ENCODE measurements around the gene DOCK2. TPM values are rescaled to one million over a fixed set of nuclear protein-coding genes. Genes with fewer than 3 reads are reported as not detected.

DOCK2 gene
- total RNA-seq, 1 experiment from 2014 or later: 3.3 TPM

GRCh38 chr5:169778622-169779596 lies 141.8 kb downstream of the DOCK2 start:
- no peak for DNase-seq
- Histone ChIP-seq H3K36me3 (replicated peaks; ENCODE audit: control insufficient read depth, insufficient read depth, low read length) (no peaks in the 10 kb centered on the region), H3K27me3 (ENCODE audit: control insufficient read depth, insufficient read depth, low read length) (no peaks in the 10 kb centered on the region), H3K4me3 (ENCODE audit: insufficient read depth, low read depth, low read length) (no peak overlapping the region)

DNA sequence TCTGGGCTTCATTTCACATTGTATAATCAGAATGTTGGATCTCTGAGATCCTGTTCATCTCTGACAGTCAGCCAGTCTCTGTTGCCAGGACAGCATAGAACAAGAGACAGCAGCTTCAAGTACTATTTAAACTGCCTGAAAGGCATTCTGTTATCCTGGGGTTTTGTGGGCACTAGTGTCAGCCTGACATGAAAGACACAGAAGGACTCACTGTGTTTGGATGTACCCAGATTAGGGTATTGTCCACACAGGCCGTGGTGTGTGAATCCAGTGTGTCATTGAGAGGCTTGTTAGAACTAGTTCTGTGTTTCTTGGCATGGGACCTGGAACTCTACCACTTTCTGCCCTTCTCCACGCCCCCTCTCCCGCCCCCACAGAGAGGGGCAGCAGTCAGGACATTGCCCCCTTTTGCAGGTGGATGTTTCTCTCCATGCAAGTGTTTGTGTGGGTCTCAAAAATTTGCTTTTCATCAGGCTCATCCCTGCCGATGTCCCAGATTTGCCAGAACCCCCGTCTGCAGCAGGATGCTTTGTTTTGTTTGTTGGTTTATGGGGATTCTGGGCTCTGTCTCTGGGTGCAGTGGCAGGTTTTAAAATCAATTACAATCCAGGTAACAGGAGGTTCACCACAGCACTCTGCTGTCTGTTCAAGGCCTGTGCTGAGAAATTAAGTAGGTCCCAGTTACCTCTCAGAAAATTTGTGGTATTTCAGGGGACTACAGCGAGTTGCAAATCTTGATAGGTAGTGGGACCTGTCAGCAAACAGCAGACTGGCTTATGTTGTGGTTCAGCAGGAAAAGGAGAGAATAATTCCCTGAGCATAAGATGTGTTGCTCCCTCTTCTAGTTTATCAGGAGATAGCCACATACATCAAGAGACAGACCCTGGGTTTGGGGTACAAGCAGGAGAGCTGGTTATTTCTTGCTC lies 144.6 kb downstream of the DOCK2 start:
- Histone ChIP-seq H3K27me3 (ENCODE audit: control insufficient read depth, insufficient read depth, low read length) (no peaks in the 10 kb centered on the region), H3K4me3 (ENCODE audit: insufficient read depth, low read depth, low read length) (no peak overlapping the region), H3K36me3 (replicated peaks; ENCODE audit: control insufficient read depth, insufficient read depth, low read length) (no peaks in the 10 kb centered on the region)
- DNase-seq: no peak

GRCh38 chr5:169785771-169786618 lies 148.9 kb downstream of the DOCK2 start:
- H3K4me3 ChIP-seq (ENCODE audit: insufficient read depth, low read depth, low read length): no peak overlapping the region
- no peak for DNase-seq

GRCh38 chr5:169788168-169788567 lies 151.1 kb downstream of the DOCK2 start:
- no peak for DNase-seq
- Histone ChIP-seq H3K36me3 (replicated peaks; ENCODE audit: control insufficient read depth, insufficient read depth, low read length) (no peaks in the 10 kb centered on the region), H3K4me3 (ENCODE audit: insufficient read depth, low read depth, low read length) (no peak overlapping the region), H3K27me3 (ENCODE audit: control insufficient read depth, insufficient read depth, low read length) (no peaks in the 10 kb centered on the region)

More at GRCh38 chr5:169785771-169786618, 148.9 kb downstream of the DOCK2 start:
- Histone ChIP-seq H3K27me3 (ENCODE audit: control insufficient read depth, insufficient read depth, low read length) (no peaks in the 10 kb centered on the region), H3K36me3 (replicated peaks; ENCODE audit: control insufficient read depth, insufficient read depth, low read length) (no peaks in the 10 kb centered on the region)

DNA sequence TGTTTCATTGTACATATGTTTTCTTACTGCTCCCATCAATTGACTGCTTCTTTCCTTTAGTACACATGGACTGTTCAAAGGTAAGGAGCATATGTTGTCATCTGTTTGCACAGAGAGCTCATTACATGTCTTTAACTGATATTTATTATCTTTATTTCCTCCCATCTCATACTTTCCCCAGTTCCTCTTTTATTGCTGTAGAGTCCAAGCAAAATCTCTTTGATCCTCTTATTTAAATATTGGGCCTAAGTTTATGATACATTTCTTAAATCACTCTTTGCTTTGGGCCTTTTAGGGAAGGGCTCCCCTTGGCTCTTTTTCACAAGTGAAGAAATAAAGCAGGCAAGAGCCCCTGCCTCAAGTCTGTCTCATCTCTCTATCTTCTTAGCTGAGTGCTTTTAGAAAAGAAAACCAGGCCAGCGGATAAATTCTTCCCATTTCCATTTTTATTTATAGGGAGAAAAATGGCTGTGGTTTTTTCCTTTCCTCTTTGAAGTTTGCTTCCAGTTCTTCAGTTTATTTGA lies 152.4 kb downstream of the DOCK2 start:
- Histone ChIP-seq H3K36me3 (replicated peaks; ENCODE audit: control insufficient read depth, insufficient read depth, low read length) (no peaks in the 10 kb centered on the region), H3K4me3 (ENCODE audit: insufficient read depth, low read depth, low read length) (no peak overlapping the region), H3K27me3 (ENCODE audit: control insufficient read depth, insufficient read depth, low read length) (no peaks in the 10 kb centered on the region)
- DNase-seq: no peak

DNA sequence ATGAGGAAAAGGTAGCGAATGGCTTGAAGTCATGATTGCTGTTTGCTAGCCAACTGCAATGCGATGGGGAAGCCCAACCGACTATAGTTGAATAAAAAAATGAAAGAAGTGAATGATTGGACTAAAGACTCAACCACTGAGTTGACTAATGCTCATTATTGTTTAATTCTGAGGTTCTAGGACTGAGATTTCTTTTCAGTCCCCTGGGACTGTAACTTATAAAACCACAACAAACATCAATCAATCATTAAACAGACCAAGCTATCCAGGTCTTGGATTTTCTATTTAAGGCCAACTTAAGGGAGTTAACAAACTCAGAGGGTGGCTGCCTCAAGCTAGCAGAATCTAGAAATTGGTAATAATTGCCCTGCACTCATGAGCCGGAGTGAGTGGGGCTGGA lies 154.2 kb downstream of the DOCK2 start:
- H3K27me3 ChIP-seq (ENCODE audit: control insufficient read depth, insufficient read depth, low read length): no peaks in the 10 kb centered on the region

DNA sequence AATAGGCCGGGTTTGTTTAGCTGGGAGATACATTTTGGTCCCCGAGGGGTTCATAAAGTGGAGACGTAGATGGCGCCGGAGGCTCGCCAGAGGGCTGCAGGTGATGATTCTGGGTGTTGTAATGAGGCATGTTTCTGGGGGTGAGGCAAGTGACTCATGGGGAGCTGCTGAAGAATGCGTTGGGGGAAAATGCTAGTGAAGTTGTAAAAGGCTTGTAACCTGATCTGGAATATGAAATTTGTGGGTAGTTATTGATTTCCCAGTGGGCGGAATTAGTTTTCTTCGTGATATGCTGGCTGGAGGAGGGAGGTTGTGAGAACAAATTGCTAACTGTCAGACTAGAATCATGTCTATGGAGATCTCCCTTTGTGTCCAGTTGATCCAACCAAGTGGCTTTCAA lies 158.3 kb downstream of the DOCK2 start:
- no peaks in the 10 kb centered on the region for H3K27me3 ChIP-seq (ENCODE audit: control insufficient read depth, insufficient read depth, low read length)
- no peak overlapping the region for H3K4me3 ChIP-seq (ENCODE audit: insufficient read depth, low read depth, low read length)
- H3K36me3 ChIP-seq (replicated peaks; ENCODE audit: control insufficient read depth, insufficient read depth, low read length): no peaks in the 10 kb centered on the region
- peak; percentile 40 for DNase-seq

More for the DNA sequence above, 154.2 kb downstream of the DOCK2 start:
- no peak for DNase-seq
- Histone ChIP-seq H3K36me3 (replicated peaks; ENCODE audit: control insufficient read depth, insufficient read depth, low read length) (no peaks in the 10 kb centered on the region), H3K4me3 (ENCODE audit: insufficient read depth, low read depth, low read length) (no peak overlapping the region)

GRCh38 chr5:169796731-169797130 lies 159.7 kb downstream of the DOCK2 start:
- Histone ChIP-seq H3K4me3 (ENCODE audit: insufficient read depth, low read depth, low read length) (no peak overlapping the region), H3K36me3 (replicated peaks; ENCODE audit: control insufficient read depth, insufficient read depth, low read length) (no peaks in the 10 kb centered on the region), H3K27me3 (ENCODE audit: control insufficient read depth, insufficient read depth, low read length) (no peaks in the 10 kb centered on the region)
- DNase-seq: no peak

DNA sequence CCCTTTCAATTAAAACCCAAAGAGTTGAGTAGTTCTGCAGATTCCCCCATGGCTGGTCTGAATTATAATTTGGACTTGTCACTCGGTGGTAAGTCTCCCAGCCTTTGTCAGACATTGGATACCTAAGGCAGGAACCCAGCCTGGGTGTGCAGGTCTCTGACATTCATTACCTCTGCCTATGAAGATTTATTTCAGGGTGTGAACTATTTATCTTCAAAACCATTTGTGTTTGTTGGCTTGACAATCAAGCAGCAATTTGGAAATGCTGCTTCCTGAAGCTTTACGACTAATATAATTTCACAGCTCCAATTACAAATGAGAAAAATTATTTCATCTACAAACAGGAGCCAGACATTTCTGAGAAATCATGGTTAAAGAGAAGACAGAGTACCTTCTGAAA lies 160.5 kb downstream of the DOCK2 start:
- Histone ChIP-seq H3K36me3 (replicated peaks; ENCODE audit: control insufficient read depth, insufficient read depth, low read length) (no peaks in the 10 kb centered on the region), H3K4me3 (ENCODE audit: insufficient read depth, low read depth, low read length) (no peak overlapping the region), H3K27me3 (ENCODE audit: control insufficient read depth, insufficient read depth, low read length) (no peaks in the 10 kb centered on the region)
- no peak for DNase-seq

GRCh38 chr5:169798438-169798837 lies 161.4 kb downstream of the DOCK2 start:
- Histone ChIP-seq H3K36me3 (replicated peaks; ENCODE audit: control insufficient read depth, insufficient read depth, low read length) (no peaks in the 10 kb centered on the region), H3K4me3 (ENCODE audit: insufficient read depth, low read depth, low read length) (no peak overlapping the region), H3K27me3 (ENCODE audit: control insufficient read depth, insufficient read depth, low read length) (no peaks in the 10 kb centered on the region)
- DNase-seq: no peak

GRCh38 chr5:169798906-169799660 lies 162.0 kb downstream of the DOCK2 start:
- Histone ChIP-seq H3K36me3 (replicated peaks; ENCODE audit: control insufficient read depth, insufficient read depth, low read length) (no peaks in the 10 kb centered on the region), H3K4me3 (ENCODE audit: insufficient read depth, low read depth, low read length) (no peak overlapping the region), H3K27me3 (ENCODE audit: control insufficient read depth, insufficient read depth, low read length) (no peaks in the 10 kb centered on the region)
- no peak for DNase-seq

DNA sequence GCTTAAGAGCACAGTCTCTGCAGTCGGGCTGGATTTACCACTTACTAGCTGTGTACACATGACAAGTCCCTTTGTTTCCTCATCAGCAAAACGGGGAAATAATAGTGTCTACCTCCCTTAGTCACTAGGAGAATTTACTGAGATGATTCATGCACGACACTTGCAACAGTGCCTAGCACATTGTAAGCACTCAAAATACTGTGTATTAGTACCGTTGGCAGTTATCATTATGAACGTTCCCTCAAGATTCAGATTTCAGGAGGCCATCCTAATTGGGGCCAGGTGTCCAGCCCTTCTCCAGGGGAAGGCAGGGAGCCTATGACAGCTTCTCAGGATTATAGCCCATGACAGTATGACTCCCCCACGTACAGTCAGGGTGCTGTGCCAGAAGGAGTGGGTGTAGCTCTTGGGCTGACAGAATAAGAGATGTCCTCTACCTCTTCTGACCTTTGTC lies 164.3 kb downstream of the DOCK2 start:
- Histone ChIP-seq H3K36me3 (replicated peaks; ENCODE audit: control insufficient read depth, insufficient read depth, low read length) (no peaks in the 10 kb centered on the region), H3K27me3 (ENCODE audit: control insufficient read depth, insufficient read depth, low read length) (no peaks in the 10 kb centered on the region), H3K4me3 (ENCODE audit: insufficient read depth, low read depth, low read length) (no peak overlapping the region)
- no peak for DNase-seq

DNA sequence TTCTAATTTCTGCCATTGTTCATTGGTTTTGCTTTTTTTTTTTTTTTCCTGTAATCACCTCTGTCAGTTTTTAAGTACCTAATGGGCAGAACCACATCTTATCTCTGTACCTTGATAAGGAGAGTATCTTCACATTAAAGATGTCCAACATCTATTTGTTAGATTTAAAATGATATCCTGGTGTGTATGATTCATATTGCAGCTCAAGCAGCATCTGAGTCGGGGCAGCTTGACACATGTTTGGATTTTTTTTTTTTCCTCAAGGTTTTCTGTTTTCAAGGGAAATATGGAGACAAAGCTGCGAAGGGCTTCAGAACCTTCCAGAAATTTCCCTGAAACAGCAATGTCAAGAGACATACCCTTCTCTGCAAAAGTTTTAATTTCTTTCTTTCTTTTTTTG lies 164.7 kb downstream of the DOCK2 start:
- Histone ChIP-seq H3K4me3 (ENCODE audit: insufficient read depth, low read depth, low read length) (no peak overlapping the region), H3K27me3 (ENCODE audit: control insufficient read depth, insufficient read depth, low read length) (no peaks in the 10 kb centered on the region), H3K36me3 (replicated peaks; ENCODE audit: control insufficient read depth, insufficient read depth, low read length) (no peaks in the 10 kb centered on the region)
- DNase-seq: no peak
